ENCODE data around the gene FKRP.
"Not testable (repeated sequence)": the region's sequence is repeated elsewhere in the genome, so short reads cannot be mapped to it uniquely, and the experiment has no call there.

FKRP gene

GRCh38 chr19:46789371-46789770, 43.5 kb downstream of the FKRP start:
- Mint-ChIP-seq H3K27me3 (no peaks in the 10 kb centered on the region), H3K36me3 (ENCODE audit: low read depth) (peaks cover 29% of the 10 kb centered on the region), H3K4me1 (ENCODE audit: low read depth) (peaks cover 40% of the 10 kb centered on the region), H3K9me3 (no peaks in the 10 kb centered on the region), H3K4me3 (no peak overlapping the region), H3K27ac (no peak overlapping the region)

- H3K9me3 Mint-ChIP-seq, result no peaks in the 10 kb centered on the region
- H3K4me1 Mint-ChIP-seq (ENCODE audit: low read depth), result peaks cover 22% of the 10 kb centered on the region
- H3K4me3 Mint-ChIP-seq, result no peak overlapping the region
- H3K27ac Mint-ChIP-seq, result peak overlapping the region; percentile 46
- H3K27me3 Mint-ChIP-seq, result no peaks in the 10 kb centered on the region
- H3K36me3 Mint-ChIP-seq (ENCODE audit: low read depth), result peaks cover 3% of the 10 kb centered on the region
These were observed 46.1 kb downstream of the FKRP start for GRCh38 chr19:46791944-46792343.

- Mint-ChIP-seq H3K4me3 (no peak overlapping the region), H3K4me1 (ENCODE audit: low read depth) (no peaks in the 10 kb centered on the region), H3K36me3 (ENCODE audit: low read depth) (no peaks in the 10 kb centered on the region), H3K27ac (no peak overlapping the region), H3K9me3 (no peaks in the 10 kb centered on the region), H3K27me3 (no peaks in the 10 kb centered on the region)
These were observed 52.0 kb downstream of the FKRP start for GRCh38 chr19:46797881-46798280.

- no peaks in the 10 kb centered on the region for H3K9me3 Mint-ChIP-seq
- no peak overlapping the region for H3K27ac Mint-ChIP-seq
- H3K4me1 Mint-ChIP-seq (ENCODE audit: low read depth), result no peaks in the 10 kb centered on the region
- no peaks in the 10 kb centered on the region for H3K27me3 Mint-ChIP-seq
- H3K4me3 Mint-ChIP-seq, result no peak overlapping the region
- no peaks in the 10 kb centered on the region for H3K36me3 Mint-ChIP-seq (ENCODE audit: low read depth)
These were observed 52.9 kb downstream of the FKRP start for GRCh38 chr19:46798713-46799112.

- H3K4me3 Mint-ChIP-seq, result no peak overlapping the region
- no peaks in the 10 kb centered on the region for H3K9me3 Mint-ChIP-seq
- no peaks in the 10 kb centered on the region for H3K36me3 Mint-ChIP-seq (ENCODE audit: low read depth)
- H3K4me1 Mint-ChIP-seq (ENCODE audit: low read depth), result no peaks in the 10 kb centered on the region
- no peaks in the 10 kb centered on the region for H3K27me3 Mint-ChIP-seq
- no peak overlapping the region for H3K27ac Mint-ChIP-seq
These were observed 56.3 kb downstream of the FKRP start for GRCh38 chr19:46802152-46802551.

GRCh38 chr19:46803555-46803954, 57.7 kb downstream of the FKRP start:
- H3K9me3 Mint-ChIP-seq, result no peaks in the 10 kb centered on the region
- H3K4me1 Mint-ChIP-seq (ENCODE audit: low read depth), result no peaks in the 10 kb centered on the region
- H3K27ac Mint-ChIP-seq, result no peak overlapping the region
- no peaks in the 10 kb centered on the region for H3K27me3 Mint-ChIP-seq
- H3K36me3 Mint-ChIP-seq (ENCODE audit: low read depth), result no peaks in the 10 kb centered on the region
- no peak overlapping the region for H3K4me3 Mint-ChIP-seq

GRCh38 chr19:46804432-46804831, 58.6 kb downstream of the FKRP start:
- H3K27ac Mint-ChIP-seq; H3K4me1 Mint-ChIP-seq (ENCODE audit: low read depth); H3K4me3 Mint-ChIP-seq; H3K36me3 Mint-ChIP-seq (ENCODE audit: low read depth); H3K27me3 Mint-ChIP-seq; H3K9me3 Mint-ChIP-seq: not testable (repeated sequence)

- Mint-ChIP-seq H3K27ac (no peak overlapping the region), H3K27me3 (no peaks in the 10 kb centered on the region), H3K36me3 (ENCODE audit: low read depth) (no peaks in the 10 kb centered on the region), H3K4me1 (ENCODE audit: low read depth) (no peaks in the 10 kb centered on the region), H3K9me3 (no peaks in the 10 kb centered on the region), H3K4me3 (no peak overlapping the region)
These were observed 60.8 kb downstream of the FKRP start for GRCh38 chr19:46806656-46807055.

All from stimulated activated naive CD8-positive, alpha-beta T cell treated with anti-CD3 and anti-CD28 coated beads, Interleukin-15, Interleukin-2, amounts not matched to agents 100 ng/mL and 50 ng/mL, for 24 hours (primary cell).